CD14-positive monocyte (primary cell): ENCODE measurements around the gene TULP1. TPM values are rescaled to one million over a fixed set of nuclear protein-coding genes. Genes with fewer than 3 reads are reported as not detected.

Experiments used
- DNase-seq, 3 donors: peaks; one replicate each; pipeline ENCODE4 v3.0.0-alpha.2; 2011 to 2022
- H2AFZ ChIP-seq: 2 replicates; pipeline ENCODE4 v1.6.0; 2012; ENCODE audit warnings: mild to moderate bottlenecking, low read depth, low read length, inconsistent platforms; ENCODE audit not compliant: insufficient read depth, poor library complexity, severe bottlenecking
- H3K27ac ChIP-seq, 2 donors: 1 replicate in 1 of 2; 2 replicates in 1 of 2; pipeline ENCODE4 v1.5.1; 2012 to 2013; ENCODE audit warnings: low read length in 2 of 2, control low read depth in 1 of 2, inconsistent platforms in 1 of 2, low read depth in 1 of 2, mild to moderate bottlenecking in 1 of 2
- H3K27me3 ChIP-seq, 2 donors: one replicate each; pipeline versions ENCODE4 v1.6.0 to v1.6.1; 2011 to 2013; ENCODE audit warnings: low read length in 2 of 2; ENCODE audit not compliant: control insufficient read depth in 2 of 2, insufficient read depth in 2 of 2
- H3K36me3 ChIP-seq, 2 donors: replicated peaks in 1 of 2; 1 replicate in 1 of 2; 2 replicates in 1 of 2; pipeline versions ENCODE4 v1.5.1 to v1.6.1; 2012 to 2013; ENCODE audit warnings: low read length in 2 of 2, control low read depth in 1 of 2, inconsistent platforms in 1 of 2, mild to moderate bottlenecking in 1 of 2; ENCODE audit not compliant: insufficient read depth in 2 of 2, control insufficient read depth in 1 of 2
- H3K4me1 ChIP-seq, 2 donors: 1 replicate in 1 of 2; 2 replicates in 1 of 2; pipeline versions ENCODE4 v1.5.1 to v1.6.1; 2012 to 2013; ENCODE audit warnings: low read length in 2 of 2, control low read depth in 1 of 2, inconsistent platforms in 1 of 2, mild to moderate bottlenecking in 1 of 2, moderate library complexity in 1 of 2; ENCODE audit not compliant: insufficient read depth in 2 of 2, control insufficient read depth in 1 of 2
- H3K4me2 ChIP-seq: replicated peaks from 2 replicates; pipeline ENCODE3; 2012; ENCODE audit warnings: low read length, moderate library complexity, mild to moderate bottlenecking; ENCODE audit not compliant: poor library complexity, severe bottlenecking; ENCODE audit errors: extremely low read depth
- H3K4me3 ChIP-seq, 3 experiments: fragments of 200-600 bp in 1 of 3; sonication (generic) in 1 of 3; replicated peaks in 1 of 3; 1 replicate in 2 of 3; 2 replicates in 1 of 3; pipeline ENCODE4 v1.5.1; 2011 to 2013; ENCODE audit warnings: low read length in 3 of 3, mild to moderate bottlenecking in 3 of 3, control low read depth in 2 of 3, low read depth in 2 of 3, inconsistent platforms in 1 of 3, moderate library complexity in 1 of 3
- H3K79me2 ChIP-seq: 2 replicates; pipeline ENCODE4 v1.6.0; 2012; ENCODE audit warnings: mild to moderate bottlenecking, control low read depth, inconsistent platforms, low read length, moderate library complexity; ENCODE audit not compliant: insufficient read depth
- H3K9ac ChIP-seq: 2 replicates; pipeline ENCODE4 v1.6.0; 2017; ENCODE audit warnings: low read length, mild to moderate bottlenecking; ENCODE audit not compliant: insufficient read depth, poor library complexity, severe bottlenecking
- H3K9me3 ChIP-seq, 2 donors: replicated peaks in 1 of 2; 1 replicate in 1 of 2; 2 replicates in 1 of 2; pipeline versions ENCODE4 v1.5.1 to v1.6.1; 2012 to 2013; ENCODE audit warnings: low read length in 2 of 2, control low read depth in 1 of 2; ENCODE audit not compliant: control insufficient read depth in 1 of 2, insufficient read depth in 1 of 2
- H4K20me1 ChIP-seq: 2 replicates; pipeline ENCODE4 v1.6.0; 2012; ENCODE audit warnings: mild to moderate bottlenecking, low read length, control low read depth, moderate library complexity; ENCODE audit not compliant: insufficient read depth
- H3K27ac Mint-ChIP-seq, 7 donors: one replicate each; pipeline ENCODE4 v1.8.0; 2020; ENCODE audit warnings: mild to moderate bottlenecking in 7 of 7, mixed read lengths in 7 of 7, moderate library complexity in 6 of 7, inconsistent platforms in 2 of 7
- H3K27me3 Mint-ChIP-seq, 3 donors: one replicate each; pipeline ENCODE4 v1.8.0; 2021 to 2022; ENCODE audit warnings: low read depth in 3 of 3, mild to moderate bottlenecking in 3 of 3, mixed read lengths in 3 of 3, moderate library complexity in 3 of 3, inconsistent platforms in 1 of 3
- H3K36me3 Mint-ChIP-seq, 2 donors: one replicate each; pipeline ENCODE4 v1.8.0; 2020; ENCODE audit warnings: mixed read lengths in 2 of 2, inconsistent platforms in 1 of 2, mild to moderate bottlenecking in 1 of 2
- H3K4me1 Mint-ChIP-seq: one replicate; pipeline ENCODE4 v1.8.0; 2020; ENCODE audit warnings: mild to moderate bottlenecking, mixed read lengths
- H3K4me3 Mint-ChIP-seq, 2 donors: one replicate each; pipeline ENCODE4 v1.8.0; 2020; ENCODE audit warnings: mild to moderate bottlenecking in 2 of 2, mixed read lengths in 2 of 2, moderate library complexity in 1 of 2
- H3K9me3 Mint-ChIP-seq, 7 donors: one replicate each; pipeline ENCODE4 v1.8.0; 2020 to 2022; ENCODE audit warnings: mixed read lengths in 7 of 7, mild to moderate bottlenecking in 6 of 7, moderate library complexity in 6 of 7, inconsistent platforms in 2 of 7
- CTCF ChIP-seq: fragments of 200-600 bp; IDR thresholded peaks from one replicate; pipeline ENCODE4 v1.8.0; 2022; ENCODE audit warnings: antibody characterized with exemption, mild to moderate bottlenecking
- WGBS: methylation state at CpG from one replicate; pipeline ENCODE4 v1.1.5; 2013; ENCODE audit warnings: missing lambda C conversion rate; ENCODE audit not compliant: insufficient coverage; 5-methylcytosine and 5-hydroxymethylcytosine counted together
- intact Hi-C, 2 donors: fragments of 100-400 bp; cut with micrococcal nuclease; formaldehyde crosslinking; loops; one replicate each; pipeline versions ENCODE4 v1.15.0 to v1.15.1; 2023
- polyA plus RNA-seq, 3 donors: library from polyadenylated mRNA; depleted of rRNA in 1 of 3; unstranded in 2 of 3; stranded (reverse) in 1 of 3; fragments of 300-500 nt in 2 of 3; fragments of >200 nt in 1 of 3; fragmentation: Illumina TruSeq in 2 of 3; gene quantifications; 1 replicate in 2 of 3; 2 replicates in 1 of 3; pipeline ENCODE4 v1.2.3, GENCODE V29; 2012 to 2021

Gene TULP1
- polyA plus RNA-seq, 3 donors: not detected

DNA sequence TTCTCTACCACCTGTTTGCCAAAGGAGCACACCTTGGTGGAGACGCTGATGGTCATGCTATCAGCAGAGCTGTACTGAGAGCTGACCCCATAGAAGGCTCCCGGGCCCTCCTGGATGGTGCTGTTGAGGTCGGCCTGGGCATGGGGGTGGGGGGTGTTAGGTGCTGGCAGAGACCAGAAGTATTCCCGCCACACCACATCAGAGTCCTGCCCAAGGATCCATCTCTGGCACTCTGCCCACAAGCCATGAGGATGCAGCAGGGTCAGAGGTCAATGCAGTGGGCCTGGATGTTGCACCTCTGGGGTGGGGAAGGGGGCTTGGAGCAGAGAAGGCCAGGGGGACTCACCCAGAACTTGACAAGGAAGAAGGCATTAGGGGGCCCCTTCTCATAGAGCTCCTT, 37.1 kb downstream of the TULP1 start:
- Histone ChIP-seq H3K27ac (no peak overlapping the region), H3K4me2 (no peak overlapping the region), H3K79me2 (peaks cover 5% of the 10 kb centered on the region), H3K9me3 (no peaks in the 10 kb centered on the region), H3K9ac (no peak overlapping the region), H3K4me1 (peaks cover 0 to 2% of the 10 kb centered on the region in 2 donors), H2AFZ (no peak overlapping the region), H3K4me3 (no peak overlapping the region), H4K20me1 (peaks cover 32% of the 10 kb centered on the region), H3K36me3 (peaks cover 24 to 37% of the 10 kb centered on the region in 2 donors), H3K27me3 (no peaks in the 10 kb centered on the region)
- peaks cover 0 to 3% (median 0%) of the 10 kb centered on the region in 7 donors for H3K9me3 Mint-ChIP-seq
- peaks cover 28 to 39% of the 10 kb centered on the region in 2 donors for H3K36me3 Mint-ChIP-seq
- no peak overlapping the region for H3K27ac Mint-ChIP-seq
- intact Hi-C loops: no loop called here
- DNase-seq: no peak
- peaks cover 14% of the 10 kb centered on the region for H3K4me1 Mint-ChIP-seq
- H3K27me3 Mint-ChIP-seq: peaks cover 2 to 5% (median 4%) of the 10 kb centered on the region in 3 donors
- WGBS: no CpG with 5 or more reads among the region's 4 CpGs
- no peak for TF ChIP-seq CTCF
- H3K4me3 Mint-ChIP-seq: no peak overlapping the region

DNA sequence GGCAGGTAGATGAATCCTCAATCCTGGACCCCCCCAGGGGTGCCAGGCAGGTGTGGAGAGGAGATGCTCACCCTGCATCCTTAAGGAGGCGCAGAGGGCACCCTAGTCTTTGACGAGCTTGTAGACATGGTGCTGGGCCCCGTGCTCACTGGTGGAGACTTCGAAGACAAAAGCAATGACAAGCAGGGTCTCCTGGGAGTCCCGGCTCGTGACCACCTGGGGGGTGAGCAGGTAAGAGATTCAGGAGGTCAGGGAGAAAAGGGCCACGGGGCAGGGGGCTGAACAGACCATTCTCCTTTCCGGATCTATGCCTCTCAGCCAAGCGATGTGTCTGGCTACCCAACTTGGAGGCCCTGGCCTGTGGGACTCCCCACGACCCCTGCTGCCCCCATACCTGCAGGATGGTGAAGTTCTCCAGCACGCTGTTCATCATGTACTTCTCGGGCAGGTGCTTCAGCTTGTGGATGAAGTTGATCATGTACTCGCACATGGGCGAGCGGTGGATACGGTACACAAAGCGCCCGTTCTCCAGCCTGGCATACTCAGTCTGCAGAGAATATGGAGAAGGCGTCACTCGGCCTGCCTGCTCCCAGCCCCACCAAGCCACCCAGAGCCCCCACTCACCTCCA, 37.6 kb downstream of the TULP1 start:
- whole genome bisulfite sequencing: 95% methylated on average over 13 of the region's 20 CpGs
- intact Hi-C loops: no loop called here
- H3K36me3 ChIP-seq: peaks cover 30 to 42% of the 10 kb centered on the region in 2 donors
- Mint-ChIP-seq H3K9me3 (peaks cover 0 to 3% (median 0%) of the 10 kb centered on the region in 7 donors), H3K4me1 (peaks cover 20% of the 10 kb centered on the region), H3K4me3 (no peak overlapping the region), H3K27me3 (peaks cover 2 to 5% (median 4%) of the 10 kb centered on the region in 3 donors), H3K27ac (no peak overlapping the region), H3K36me3 (peaks cover 33 to 45% of the 10 kb centered on the region in 2 donors)
- DNase-seq: no peak
- H3K27ac ChIP-seq: no peak overlapping the region
- no peaks in the 10 kb centered on the region for H3K27me3 ChIP-seq
- H3K4me3 ChIP-seq: no peak overlapping the region
- H3K4me1 ChIP-seq: peaks cover 4 to 7% of the 10 kb centered on the region in 2 donors
- no peak overlapping the region for H2AFZ ChIP-seq
- H4K20me1 ChIP-seq: peaks cover 37% of the 10 kb centered on the region
- H3K4me2 ChIP-seq: no peak overlapping the region
- H3K9me3 ChIP-seq: no peaks in the 10 kb centered on the region
- no peak overlapping the region for H3K9ac ChIP-seq
- peaks cover 10% of the 10 kb centered on the region for H3K79me2 ChIP-seq
- no peak for TF ChIP-seq CTCF
